Stomach (tissue), 4 donors: ENCODE results near the gene TPD52L1.

Source experiments
- CTCF ChIP-seq, 7 experiments: fragments of 450-650 bp in 4 of 7; fragments of 200-600 bp in 3 of 7; sonication (generic) in 3 of 7; IDR thresholded peaks; one replicate each; pipeline ENCODE4 v1.5.1; 2016 to 2019; ENCODE audit warnings: antibody characterized with exemption in 7 of 7, control low read depth in 2 of 7, mild to moderate bottlenecking in 1 of 7
- EP300 ChIP-seq: sonication (generic); formaldehyde crosslinking; IDR thresholded peaks from one replicate; pipeline ENCODE4 v1.6.1; 2017; ENCODE audit warnings: antibody characterized with exemption
- POLR2A ChIP-seq, 4 donors: fragments of 450-650 bp; IDR thresholded peaks; one replicate each; pipeline ENCODE4 v1.6.1; 2016; ENCODE audit warnings: antibody characterized with exemption in 4 of 4, control low read depth in 2 of 4, mild to moderate bottlenecking in 1 of 4, moderate library complexity in 1 of 4
- POLR2AphosphoS5 ChIP-seq, 3 donors: sonication (generic); formaldehyde crosslinking; IDR thresholded peaks; one replicate each; pipeline ENCODE4 v1.6.1; 2016; ENCODE audit warnings: antibody characterized with exemption in 3 of 3

GRCh38 chr6:125157725-125158124 lies 4.2 kb downstream of the TPD52L1 start:
- TF ChIP-seq CTCF (IDR thresholded peaks at IDR 0.05), result no peak
- TF ChIP-seq POLR2A (IDR thresholded peaks at IDR 0.05), result no peak
- no peak for TF ChIP-seq POLR2AphosphoS5 (IDR thresholded peaks at IDR 0.05)
- TF ChIP-seq EP300, result no peak
